Coronary artery (tissue), 2 donors: ENCODE data around the gene HECW1.

Source experiments
- DNase-seq: peaks from one replicate; pipeline ENCODE4 v3.0.0-alpha.2; 2017; ENCODE audit warnings: low spot score
- H3K27ac ChIP-seq, 2 donors: fragments of 200-600 bp; sonication (generic); one replicate each; pipeline ENCODE4 v1.5.1; 2016 to 2019
- H3K4me3 ChIP-seq: fragments of 200-600 bp; sonication (generic); 2 replicates; pipeline ENCODE4 v1.5.1; 2016; ENCODE audit warnings: mild to moderate bottlenecking, moderate library complexity
- CTCF ChIP-seq: fragments of 200-600 bp; sonication (generic); IDR thresholded peaks from one replicate; pipeline ENCODE4 v1.5.1; 2019; ENCODE audit warnings: antibody characterized with exemption

HECW1 gene

GRCh38 chr7:43489257-43489656, 376.8 kb downstream of the HECW1 start:
- Histone ChIP-seq H3K27ac (no peak overlapping the region), H3K4me3 (no peak overlapping the region)
- TF ChIP-seq CTCF, result no peak
- no peak for DNase-seq

GRCh38 chr7:43490016-43490415, 377.6 kb downstream of the HECW1 start:
- H3K27ac ChIP-seq, result no peak overlapping the region
- TF ChIP-seq CTCF, result no peak
- DNase-seq, result no peak
- H3K4me3 ChIP-seq, result no peak overlapping the region

GRCh38 chr7:43491123-43491522, 378.7 kb downstream of the HECW1 start:
- TF ChIP-seq CTCF, result no peak
- Histone ChIP-seq H3K27ac (no peak overlapping the region), H3K4me3 (no peak overlapping the region)
- DNase-seq, result no peak

GRCh38 chr7:43491984-43492383, 379.5 kb downstream of the HECW1 start:
- DNase-seq, result no peak
- TF ChIP-seq CTCF, result no peak
- Histone ChIP-seq H3K4me3 (no peak overlapping the region), H3K27ac (no peak overlapping the region)

- TF ChIP-seq CTCF, result no peak
- DNase-seq, result no peak
- Histone ChIP-seq H3K4me3 (no peak overlapping the region), H3K27ac (no peak overlapping the region)
Measured at GRCh38 chr7:43492896-43493295, 380.4 kb downstream of the HECW1 start.

- DNase-seq, result no peak
- H3K4me3 ChIP-seq, result no peak overlapping the region
- TF ChIP-seq CTCF, result no peak
- no peak overlapping the region for H3K27ac ChIP-seq
Measured at GRCh38 chr7:43495572-43495971, 383.1 kb downstream of the HECW1 start.

- no peak for TF ChIP-seq CTCF
- DNase-seq, result no peak
- Histone ChIP-seq H3K27ac (no peak overlapping the region), H3K4me3 (no peak overlapping the region)
Measured at GRCh38 chr7:43496596-43496995, 384.1 kb downstream of the HECW1 start.
